Measurements from ENCODE around the gene SDC4. TPM values are rescaled to one million over a fixed set of nuclear protein-coding genes. Genes with fewer than 3 reads are reported as not detected.

The SDC4 gene
- total RNA-seq, 1 donor from 2014 or later = 239 TPM

DNA sequence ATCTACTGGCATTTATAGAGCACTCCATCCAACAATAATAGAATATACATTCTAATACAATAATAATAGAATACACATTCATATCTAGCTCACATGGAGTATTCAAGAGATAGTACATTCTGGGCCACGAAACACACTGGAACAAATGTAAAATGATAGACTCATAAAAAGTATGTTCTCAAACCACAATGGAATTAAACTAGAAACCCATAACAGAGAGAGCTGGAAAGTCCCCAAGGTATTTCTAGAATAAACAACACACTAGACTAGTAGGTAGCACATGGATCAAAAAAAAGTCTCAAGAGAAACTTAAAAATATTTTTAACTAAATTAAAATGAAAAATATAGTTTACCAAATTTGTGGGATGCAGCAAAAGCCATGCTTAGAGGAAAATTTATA lies 39.0 kb upstream of the SDC4 start:
- DNase-seq (ENCODE audit: low read depth) = no peak
- TF ChIP-seq, protein P1, sequence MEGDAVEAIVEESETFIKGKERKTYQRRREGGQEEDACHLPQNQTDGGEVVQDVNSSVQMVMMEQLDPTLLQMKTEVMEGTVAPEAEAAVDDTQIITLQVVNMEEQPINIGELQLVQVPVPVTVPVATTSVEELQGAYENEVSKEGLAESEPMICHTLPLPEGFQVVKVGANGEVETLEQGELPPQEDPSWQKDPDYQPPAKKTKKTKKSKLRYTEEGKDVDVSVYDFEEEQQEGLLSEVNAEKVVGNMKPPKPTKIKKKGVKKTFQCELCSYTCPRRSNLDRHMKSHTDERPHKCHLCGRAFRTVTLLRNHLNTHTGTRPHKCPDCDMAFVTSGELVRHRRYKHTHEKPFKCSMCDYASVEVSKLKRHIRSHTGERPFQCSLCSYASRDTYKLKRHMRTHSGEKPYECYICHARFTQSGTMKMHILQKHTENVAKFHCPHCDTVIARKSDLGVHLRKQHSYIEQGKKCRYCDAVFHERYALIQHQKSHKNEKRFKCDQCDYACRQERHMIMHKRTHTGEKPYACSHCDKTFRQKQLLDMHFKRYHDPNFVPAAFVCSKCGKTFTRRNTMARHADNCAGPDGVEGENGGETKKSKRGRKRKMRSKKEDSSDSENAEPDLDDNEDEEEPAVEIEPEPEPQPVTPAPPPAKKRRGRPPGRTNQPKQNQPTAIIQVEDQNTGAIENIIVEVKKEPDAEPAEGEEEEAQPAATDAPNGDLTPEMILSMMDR (conservative IDR thresholded peaks at IDR 0.05; ENCODE audit: low read depth, low read length) = no peak
- no peak overlapping the region for H3K4me3 ChIP-seq (ENCODE audit: low read depth, low read length)

DNA sequence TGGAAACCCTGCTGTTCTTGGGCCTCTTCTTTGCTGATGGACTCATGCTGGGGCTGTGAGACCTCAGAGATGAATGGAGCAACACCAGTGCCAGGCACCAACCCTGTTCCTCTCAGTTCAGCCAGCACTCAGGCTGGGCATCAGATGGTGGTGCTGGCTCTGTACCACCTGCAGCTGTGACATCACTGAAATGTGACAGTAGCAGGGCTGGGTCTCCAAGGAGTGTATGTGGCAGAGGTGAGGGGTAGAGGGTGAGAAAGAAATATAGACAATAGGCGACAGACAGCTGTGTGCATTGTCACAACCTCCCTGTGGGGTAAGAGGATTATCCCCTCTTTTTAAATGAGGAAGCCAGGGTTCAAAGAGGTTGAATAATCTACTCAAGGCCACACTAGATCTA lies 30.0 kb upstream of the SDC4 start, which contains the start of gene TP53TG5:
TP53TG5 (minus strand) TSS at position 135 of the 400 bp plus-strand sequence; CDS start at position 46, 89 bp downstream.
- no peak for DNase-seq (ENCODE audit: low read depth)
- TF ChIP-seq, protein P1 (conservative IDR thresholded peaks at IDR 0.05; ENCODE audit: low read depth, low read length) = no peak
- H3K4me3 ChIP-seq (ENCODE audit: low read depth, low read length) = no peak within 1 kb of the TSS

DNA sequence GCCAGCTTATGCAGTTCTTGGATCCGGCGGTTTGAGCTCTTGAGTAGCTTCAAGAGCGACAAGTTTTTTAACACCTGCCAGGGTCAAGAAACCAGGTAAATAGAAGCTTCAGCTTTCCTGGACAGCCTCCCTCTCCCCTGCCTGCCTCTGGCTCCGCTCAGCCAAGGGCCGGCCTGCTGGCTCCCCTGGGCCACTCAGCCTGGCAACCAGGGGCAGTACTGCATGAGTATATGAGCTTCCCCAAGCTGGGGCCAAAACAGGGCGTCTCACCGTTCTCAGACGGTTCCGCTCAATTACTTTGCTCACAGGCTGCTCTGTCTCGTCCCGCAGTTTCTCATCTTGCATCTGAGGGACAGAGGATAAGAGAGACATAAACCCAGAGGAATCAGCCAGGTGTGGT lies 29.0 kb upstream of the SDC4 start:
- TF ChIP-seq, protein P1 (conservative IDR thresholded peaks at IDR 0.05; ENCODE audit: low read depth, low read length) = no peak
- H3K4me3 ChIP-seq (ENCODE audit: low read depth, low read length) = no peak overlapping the region
- DNase-seq (ENCODE audit: low read depth) = no peak

DNA sequence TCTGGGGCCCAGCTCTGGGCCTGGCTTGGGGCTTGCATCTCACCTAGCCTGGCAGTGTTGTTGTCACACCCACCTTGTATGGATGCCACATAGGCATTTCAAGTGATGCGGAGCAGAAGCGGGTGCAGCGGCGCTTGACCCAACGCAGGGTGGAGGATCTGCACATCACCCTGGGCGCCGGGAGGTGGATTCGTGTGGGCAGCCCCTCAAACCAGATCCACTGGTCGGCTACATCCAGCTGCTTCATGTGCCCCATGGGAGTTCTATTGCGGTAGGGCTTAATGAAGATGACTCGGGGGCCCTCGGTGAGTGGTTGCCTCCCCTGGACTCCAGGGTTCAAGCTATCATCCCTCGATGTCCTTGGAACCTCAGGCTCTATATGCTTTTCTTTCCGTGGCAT lies 26.7 kb upstream of the SDC4 start:
- no peak overlapping the region for H3K4me3 ChIP-seq (ENCODE audit: low read depth, low read length)
- no peak for DNase-seq (ENCODE audit: low read depth)
- TF ChIP-seq, protein P1 (conservative IDR thresholded peaks at IDR 0.05; ENCODE audit: low read depth, low read length) = no peak

DNA sequence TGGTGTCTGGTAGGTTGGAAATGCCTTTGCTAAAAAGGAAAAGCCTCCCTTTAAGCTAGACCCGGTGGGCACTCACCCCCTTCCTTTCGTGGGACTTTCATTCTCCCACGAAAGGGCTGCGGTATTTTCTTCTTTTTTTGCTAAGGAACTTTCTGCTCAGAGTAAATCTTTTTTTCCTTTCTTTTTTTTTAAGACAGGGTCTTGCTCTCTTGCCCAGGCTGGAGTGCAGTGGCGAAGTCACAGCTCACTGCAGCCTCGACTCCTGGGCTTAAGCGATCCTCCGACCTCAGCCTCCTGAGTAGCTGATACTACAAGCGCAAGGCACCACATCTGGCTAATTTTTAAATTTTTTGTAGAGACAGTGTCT lies 25.9 kb upstream of the SDC4 start:
- TF ChIP-seq, protein P1 (conservative IDR thresholded peaks at IDR 0.05; ENCODE audit: low read depth, low read length) = no peak
- H3K4me3 ChIP-seq (ENCODE audit: low read depth, low read length) = peak overlapping the region; percentile 64
- no peak for DNase-seq (ENCODE audit: low read depth)

DNA sequence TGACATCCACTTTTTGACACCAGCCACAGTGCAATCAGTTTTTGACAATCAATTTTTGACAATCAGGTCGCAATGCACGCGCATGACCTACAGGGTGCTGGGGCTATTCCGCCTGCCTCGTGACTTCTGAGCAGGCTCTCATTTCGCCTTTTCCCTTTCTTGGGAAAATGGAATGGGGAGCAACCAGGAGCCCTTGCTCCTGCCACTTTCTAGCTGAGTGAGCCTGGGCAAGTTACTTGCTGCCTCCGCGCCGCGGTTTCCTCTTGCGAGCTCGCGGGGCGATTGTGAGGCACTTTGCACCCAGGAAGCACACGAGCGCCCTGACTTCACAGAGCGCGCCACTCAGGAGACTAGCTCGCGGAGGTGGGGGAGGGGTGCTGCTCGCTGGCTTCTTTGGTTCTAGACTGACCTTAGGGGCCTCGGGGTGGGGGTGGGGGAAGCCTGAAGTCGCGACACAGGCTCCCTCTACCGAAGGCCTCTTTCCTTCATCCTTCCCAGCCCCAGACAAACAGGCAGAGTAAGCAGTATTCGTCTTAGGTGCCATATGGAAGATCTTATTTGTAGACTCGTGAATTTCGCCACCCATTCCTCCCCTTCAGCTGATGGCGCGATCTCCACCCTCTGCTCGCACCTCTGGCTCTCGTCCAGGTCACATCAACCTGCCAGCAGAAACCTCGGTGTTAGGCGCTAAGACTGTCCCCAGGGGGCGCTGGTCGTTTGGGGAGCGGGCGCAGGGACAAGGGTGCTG lies 25.3 kb upstream of the SDC4 start:
- TF ChIP-seq, protein P1 (conservative IDR thresholded peaks at IDR 0.05; ENCODE audit: low read depth, low read length) = peak; percentile 95

More for the DNA sequence above, 25.3 kb upstream of the SDC4 start:
- H3K4me3 ChIP-seq (ENCODE audit: low read depth, low read length) = peak overlapping the region; percentile 64
- DNase-seq (ENCODE audit: low read depth) = no peak
